HCT116 (cell line): ENCODE data around the gene ACKR1. TPM values are rescaled to one million over a fixed set of nuclear protein-coding genes. Genes with fewer than 3 reads are reported as not detected.

Experiments used
- ATAC-seq: fragments of 200-7000 bp; cut with Tn5 transposase; 2 replicates; pipeline ENCODE4 v1.9.1; 2020; ENCODE audit warnings: mild to moderate bottlenecking, moderate library complexity
- BruUV-seq: library from RNA; stranded (reverse); fragments of 400-500 nt; replicated peaks from 2 replicates; lab custom pipeline; 2021; lab: Mats Ljungman, UMichigan
- CTCF ChIA-PET: fragments of 300-600 bp; sonication (Branson Sonifier 250); formaldehyde crosslinking; loops from one replicate; lab custom pipeline; 2021; ENCODE audit warnings: antibody characterized with exemption; lab: Charles Lee
- POLR2A ChIA-PET: fragments of 300-600, 350-600 bp; sonication (Branson Sonifier 250); formaldehyde crosslinking; loops from one replicate; lab custom pipeline; 2021; ENCODE audit warnings: antibody characterized with exemption; lab: Charles Lee
- RAD21 ChIA-PET, 2 experiments: fragments of 300-600 bp; sonication (Branson Sonifier 250); formaldehyde crosslinking; loops; one replicate each; lab custom pipeline; 2023; ENCODE audit warnings: low total read pairs in 2 of 2; ENCODE audit not compliant: uncharacterized antibody in 2 of 2, unreplicated experiment in 2 of 2, low non-redundant PET in 1 of 2; lab: Charles Lee
- DNase-seq: peaks from one replicate; pipeline ENCODE4 v3.0.0-alpha.2; 2010; ENCODE audit warnings: low read depth, low spot score
- H2AFZ ChIP-seq: fragments of 200-600 bp; shearing (Covaris generic), sonication (generic); 2 replicates; pipeline ENCODE4 v1.6.1; 2017; ENCODE audit warnings: low read depth, mixed run types, mixed read lengths, antibody characterized with exemption, low read length; ENCODE audit not compliant: poor library complexity, severe bottlenecking
- H3K27ac ChIP-seq: 2 replicates; pipeline ENCODE4 v1.5.1; 2012; ENCODE audit warnings: low read depth, low read length
- H3K27me3 ChIP-seq: fragments of 200-600 bp; sonication (generic); 2 replicates; pipeline ENCODE4 v1.6.1; 2016; ENCODE audit warnings: mixed run types, low read length, mixed read lengths; ENCODE audit not compliant: insufficient read depth
- H3K36me3 ChIP-seq, 2 experiments: fragments of 200-500 bp in 1 of 2; fragments of 200-600 bp in 1 of 2; sonication (Bioruptor generic) in 1 of 2; sonication (generic) in 1 of 2; 2 replicates each; pipeline versions ENCODE4 v1.5.1 to v1.6.1; 2014 to 2016; ENCODE audit warnings: low read length in 2 of 2, inconsistent platforms in 1 of 2, mixed read lengths in 1 of 2, mixed run types in 1 of 2; ENCODE audit not compliant: insufficient read depth in 2 of 2, control insufficient read depth in 1 of 2
- H3K4me1 ChIP-seq, 2 experiments: fragments of 200-600 bp in 1 of 2; sonication (generic) in 1 of 2; 2 replicates each; pipeline versions ENCODE4 v1.5.1 to v1.6.1; 2012 to 2017; ENCODE audit warnings: low read length in 2 of 2, inconsistent platforms in 1 of 2, mild to moderate bottlenecking in 1 of 2, mixed read lengths in 1 of 2, mixed run types in 1 of 2, moderate library complexity in 1 of 2; ENCODE audit not compliant: insufficient read depth in 2 of 2, control insufficient read depth in 1 of 2
- H3K4me2 ChIP-seq: fragments of 200-600 bp; sonication (generic); 2 replicates; pipeline ENCODE4 v1.6.1; 2017; ENCODE audit warnings: mixed run types, low read length, mixed read lengths
- H3K4me3 ChIP-seq, 2 experiments: fragments of 200-600 bp in 1 of 2; sonication (generic) in 1 of 2; replicated peaks in 1 of 2; 2 replicates each; pipeline ENCODE4 v1.5.1; 2011 to 2016; ENCODE audit warnings: low read length in 2 of 2, control low read depth in 1 of 2, low read depth in 1 of 2, mild to moderate bottlenecking in 1 of 2, mixed read lengths in 1 of 2, mixed run types in 1 of 2
- H3K79me2 ChIP-seq: fragments of 200-600 bp; sonication (generic); 2 replicates; pipeline ENCODE4 v1.6.1; 2017; ENCODE audit warnings: mild to moderate bottlenecking, mixed run types, low read length, moderate library complexity, mixed read lengths; ENCODE audit not compliant: insufficient read depth
- H3K9ac ChIP-seq: fragments of 200-600 bp; sonication (generic); 2 replicates; pipeline ENCODE4 v1.6.1; 2016; ENCODE audit warnings: low read length, mixed read lengths
- H3K9me2 ChIP-seq: fragments of 200-600 bp; sonication (generic), shearing (Covaris generic); 2 replicates; pipeline ENCODE4 v1.6.1; 2017; ENCODE audit warnings: mixed run types, mild to moderate bottlenecking, moderate library complexity; ENCODE audit not compliant: insufficient read depth
- H3K9me3 ChIP-seq, 2 experiments: fragments of 200-500 bp in 1 of 2; fragments of 200-600 bp in 1 of 2; sonication (Bioruptor generic) in 1 of 2; sonication (generic) in 1 of 2; 2 replicates each; pipeline ENCODE4 v1.6.1; 2014 to 2017; ENCODE audit warnings: low read length in 2 of 2, mixed read lengths in 2 of 2, inconsistent platforms in 1 of 2, low read depth in 1 of 2, mild to moderate bottlenecking in 1 of 2, mixed run types in 1 of 2, moderate library complexity in 1 of 2; ENCODE audit not compliant: control insufficient read depth in 1 of 2, insufficient read depth in 1 of 2
- H4K20me1 ChIP-seq: fragments of 200-600 bp; sonication (generic), shearing (Covaris generic); 2 replicates; pipeline ENCODE4 v1.6.1; 2017; ENCODE audit warnings: mixed run types, mild to moderate bottlenecking, moderate library complexity; ENCODE audit not compliant: insufficient read depth
- ELF1 ChIP-seq: IDR thresholded peaks from 2 replicates; pipeline ENCODE4 v1.6.1; 2012; ENCODE audit warnings: low read depth, borderline replicate concordance
- EZH2 ChIP-seq: fragments of 200-600 bp; sonication (generic); IDR thresholded peaks from 2 replicates; pipeline ENCODE4 v1.6.1; 2017; ENCODE audit warnings: antibody characterized with exemption, mixed run types
- POLR2A ChIP-seq: IDR thresholded peaks from 2 replicates; pipeline ENCODE4 v1.7.0; 2011; ENCODE audit warnings: borderline replicate concordance; ENCODE audit not compliant: insufficient read depth, insufficient read length; ENCODE audit errors: extremely low read depth
- RAD21 ChIP-seq: IDR thresholded peaks from 2 replicates; pipeline ENCODE4 v1.6.1; 2012; ENCODE audit warnings: low read depth, mild to moderate bottlenecking
- SIN3A ChIP-seq: IDR thresholded peaks from 2 replicates; pipeline ENCODE4 v1.6.1; 2012; ENCODE audit warnings: low read depth
- SP1 ChIP-seq: IDR thresholded peaks from 2 replicates; pipeline ENCODE4 v1.6.1; 2012; ENCODE audit warnings: low read depth
- SRF ChIP-seq: IDR thresholded peaks from 2 replicates; pipeline ENCODE4 v1.6.1; 2012; ENCODE audit warnings: low read depth
- YY1 ChIP-seq: IDR thresholded peaks from 2 replicates; pipeline ENCODE4 v1.6.1; 2011; ENCODE audit warnings: low read length, low read depth, moderate library complexity, mild to moderate bottlenecking; ENCODE audit not compliant: insufficient replicate concordance; ENCODE audit errors: extremely low read depth
- ZNF274 ChIP-seq: fragments of 200-500 bp; sonication (Bioruptor generic); IDR thresholded peaks from 2 replicates; pipeline ENCODE4 v1.6.1; 2014; ENCODE audit warnings: mild to moderate bottlenecking, low read depth, low read length, inconsistent platforms
- intact Hi-C: fragments of 100-400 bp; cut with micrococcal nuclease; formaldehyde crosslinking; loops from 2 replicates; pipeline ENCODE4 v1.10.0; 2022
- total RNA-seq: library from RNA; stranded (reverse); gene quantifications from one replicate; pipeline ENCODE4 v1.2.1, GENCODE V29; 2021; ENCODE audit not compliant: unreplicated experiment
- TF ChIP-seq, protein P1 (sequence below), 3 experiments: fragments of 200-600 bp in 1 of 3; sonication (generic) in 1 of 3; IDR thresholded peaks in 2 of 3; conservative IDR thresholded peaks in 1 of 3; 2 replicates each; pipeline ENCODE4 v1.5.1; 2012 to 2017; ENCODE audit warnings: low read depth in 2 of 3, low read length in 2 of 3, antibody characterized with exemption in 1 of 3, borderline replicate concordance in 1 of 3, control low read depth in 1 of 3, mild to moderate bottlenecking in 1 of 3, mixed read lengths in 1 of 3, mixed run types in 1 of 3, moderate library complexity in 1 of 3; ENCODE audit not compliant: insufficient read depth in 1 of 3

Gene ACKR1
- total RNA-seq, 1 experiment from 2014 or later = not detected

DNA sequence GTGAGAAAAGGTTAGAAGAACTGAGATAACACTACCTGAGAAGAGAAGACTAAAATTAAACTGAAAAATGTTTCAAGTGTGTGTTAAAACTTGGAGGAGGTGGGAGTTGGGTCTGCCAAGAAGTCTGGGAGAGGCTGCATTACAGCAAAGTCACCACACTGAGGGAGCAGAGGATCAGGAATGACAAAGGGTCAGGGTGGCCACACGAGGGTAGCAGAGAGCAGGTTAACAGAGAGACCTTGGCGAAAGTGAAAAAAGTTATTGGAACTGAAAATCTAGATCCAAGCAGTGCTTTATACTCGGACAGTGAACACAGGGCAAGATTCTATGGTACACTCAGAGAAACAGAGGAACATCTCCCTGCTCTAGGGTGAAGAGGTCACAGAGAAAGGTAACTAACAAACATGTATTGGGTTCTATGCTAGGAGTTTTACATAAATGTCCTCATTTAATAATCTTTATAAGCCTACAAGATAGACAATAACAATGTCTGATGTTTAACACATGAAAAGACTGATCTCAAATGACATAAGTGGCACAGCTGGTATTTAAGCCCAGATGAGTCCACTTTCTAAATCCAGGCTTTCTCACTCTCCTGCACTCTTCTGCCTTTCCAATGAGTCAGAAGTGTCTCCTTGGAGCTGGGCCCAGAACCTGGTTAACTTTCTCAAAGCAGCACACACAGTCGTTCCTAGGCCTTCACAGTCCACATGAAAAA is 43.5 kb upstream of the ACKR1 start:
- no peak overlapping the region for H3K9ac ChIP-seq
- ATAC-seq (peak; percentile 95), DNase-seq (peak; percentile 50)
- ChIA-PET POLR2A (no interaction called here), CTCF (interaction anchor here (0.7 to 3.4 kb wide), 6 partner anchors 16 to 53 kb away, joined by 3 to 26 read pairs (median 3); no protein-coding TSS in a partner anchor), RAD21 (interaction anchor here in 1 of 2 experiments (0.6 kb wide), 1 partner anchor 275 kb away, joined by 3 read pairs; no protein-coding TSS in a partner anchor)
- no peak overlapping the region for H2AFZ ChIP-seq
- no peaks in the 10 kb centered on the region for H3K4me1 ChIP-seq
- peaks cover 11% of the 10 kb centered on the region for H3K27me3 ChIP-seq
- no peak overlapping the region for H3K4me2 ChIP-seq
- intact Hi-C loops = loop anchor here (1.0 to 10.0 kb wide), 6 partner anchors 28 to 844 kb away; no protein-coding TSS in a partner anchor
- H3K9me3 ChIP-seq = no peaks in the 10 kb centered on the region
- H3K27ac ChIP-seq = no peak overlapping the region
- no peaks in the 10 kb centered on the region; the same call in 1 of the 2 replicates for H4K20me1 ChIP-seq
- no TSS peak for BruUV-seq
- no peak for TF ChIP-seq SIN3A
- TF ChIP-seq, protein P1, sequence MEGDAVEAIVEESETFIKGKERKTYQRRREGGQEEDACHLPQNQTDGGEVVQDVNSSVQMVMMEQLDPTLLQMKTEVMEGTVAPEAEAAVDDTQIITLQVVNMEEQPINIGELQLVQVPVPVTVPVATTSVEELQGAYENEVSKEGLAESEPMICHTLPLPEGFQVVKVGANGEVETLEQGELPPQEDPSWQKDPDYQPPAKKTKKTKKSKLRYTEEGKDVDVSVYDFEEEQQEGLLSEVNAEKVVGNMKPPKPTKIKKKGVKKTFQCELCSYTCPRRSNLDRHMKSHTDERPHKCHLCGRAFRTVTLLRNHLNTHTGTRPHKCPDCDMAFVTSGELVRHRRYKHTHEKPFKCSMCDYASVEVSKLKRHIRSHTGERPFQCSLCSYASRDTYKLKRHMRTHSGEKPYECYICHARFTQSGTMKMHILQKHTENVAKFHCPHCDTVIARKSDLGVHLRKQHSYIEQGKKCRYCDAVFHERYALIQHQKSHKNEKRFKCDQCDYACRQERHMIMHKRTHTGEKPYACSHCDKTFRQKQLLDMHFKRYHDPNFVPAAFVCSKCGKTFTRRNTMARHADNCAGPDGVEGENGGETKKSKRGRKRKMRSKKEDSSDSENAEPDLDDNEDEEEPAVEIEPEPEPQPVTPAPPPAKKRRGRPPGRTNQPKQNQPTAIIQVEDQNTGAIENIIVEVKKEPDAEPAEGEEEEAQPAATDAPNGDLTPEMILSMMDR (IDR thresholded peaks at IDR 0.05 in 2 of 3, conservative IDR thresholded peaks at IDR 0.05 in 1 of 3; ENCODE audit: borderline replicate concordance in 1 of 3, insufficient read depth in 1 of 3, low read depth in 2 of 3, low read length in 2 of 3) = peak; percentile 87 to 99 (median 95)
- no peak for TF ChIP-seq ELF1
- no peak for TF ChIP-seq SRF
- no peak for TF ChIP-seq SP1
- no peak for TF ChIP-seq ZNF274
- TF ChIP-seq RAD21 = peak; percentile 91
- TF ChIP-seq YY1 = no peak
- no peak for TF ChIP-seq EZH2
- TF ChIP-seq POLR2A = no peak
- no peaks in the 10 kb centered on the region for H3K36me3 ChIP-seq
- H3K79me2 ChIP-seq = no peaks in the 10 kb centered on the region
- no peak overlapping the region for H3K4me3 ChIP-seq
- no peaks in the 10 kb centered on the region for H3K9me2 ChIP-seq
